HepG2 (cell line): ENCODE results near the gene HTR1D. TPM values are rescaled to one million over a fixed set of nuclear protein-coding genes. Genes with fewer than 3 reads are reported as not detected.

Experiments
- EHMT2 ChIP-seq: fragments of 200-600 bp; sonication (generic); IDR thresholded peaks from 2 replicates; pipeline ENCODE4 v1.7.0; 2017; ENCODE audit warnings: antibody characterized with exemption, low read depth, low read length, borderline replicate concordance
- POLR2AphosphoS5 ChIP-seq: IDR thresholded peaks from 2 replicates; pipeline ENCODE4 v1.6.1; 2012; ENCODE audit warnings: low read depth, low read length
- SRSF9 ChIP-seq: fragments of 200-400 bp; formaldehyde crosslinking; IDR thresholded peaks from 2 replicates; pipeline ENCODE4 v1.6.1; 2018; ENCODE audit warnings: borderline replicate concordance, mild to moderate bottlenecking, low read depth, low read length; ENCODE audit not compliant: insufficient read depth, poor library complexity, severe bottlenecking
- ZNF318 ChIP-seq: sonication (generic); formaldehyde crosslinking; IDR thresholded peaks from 2 replicates; pipeline ENCODE4 v1.4.0; 2020; ENCODE audit warnings: mild to moderate bottlenecking, missing genetic modification reagents
- ZNF460 ChIP-seq: sonication (generic); formaldehyde crosslinking; IDR thresholded peaks from 2 replicates; pipeline ENCODE4 v1.5.1; 2020; ENCODE audit warnings: missing genetic modification reagents, mild to moderate bottlenecking, borderline replicate concordance
- ZNF549 ChIP-seq: sonication (generic); formaldehyde crosslinking; IDR thresholded peaks from 2 replicates; pipeline ENCODE4 v1.5.0; 2020; ENCODE audit warnings: missing genetic modification reagents
- ZNF556 ChIP-seq: sonication (generic); formaldehyde crosslinking; IDR thresholded peaks from 2 replicates; pipeline ENCODE4 v1.4.0; 2020; ENCODE audit warnings: mild to moderate bottlenecking, missing genetic modification reagents, borderline replicate concordance
- ZXDC ChIP-seq: sonication (generic); formaldehyde crosslinking; IDR thresholded peaks from 2 replicates; pipeline ENCODE4 v1.5.0; 2020; ENCODE audit warnings: mild to moderate bottlenecking, missing genetic modification reagents
- polyA plus RNA-seq, 8 experiments: library from polyadenylated mRNA; depleted of rRNA in 3 of 8; stranded (reverse) in 7 of 8; unstranded in 1 of 8; fragments of >200 nt; fragmentation: Illumina TruSeq in 4 of 8; extraction: Trizol in 4 of 8; gene quantifications; 2 replicates each; pipeline versions ENCODE4 v1.2.1 to v1.2.3, GENCODE V29; 2011 to 2016; ENCODE audit warnings: low read depth in 4 of 8, missing spikeins in 1 of 8, mixed read lengths in 1 of 8; ENCODE audit not compliant: insufficient read depth in 1 of 8
- total RNA-seq, 5 experiments: library from RNA; depleted of rRNA; stranded (reverse); fragments of >200 nt; fragmentation: Illumina TruSeq; extraction: Trizol; gene quantifications; 2 replicates each; pipeline ENCODE4 v1.2.3, GENCODE V29; 2016; ENCODE audit warnings: low read depth in 1 of 5
- TF ChIP-seq, protein P1 (sequence below): sonication (generic); formaldehyde crosslinking; IDR thresholded peaks from 2 replicates; pipeline ENCODE4 v1.5.1; 2020; ENCODE audit warnings: missing genetic modification reagents, mild to moderate bottlenecking, borderline replicate concordance
- TF ChIP-seq, protein P2 (sequence below): IDR thresholded peaks from 2 replicates; pipeline ENCODE4 v1.6.1; 2016; ENCODE audit warnings: missing genetic modification reagents, missing compliant biosample characterization
- TF ChIP-seq, protein P3 (sequence below): sonication (generic); formaldehyde crosslinking; IDR thresholded peaks from 2 replicates; pipeline ENCODE4 v1.5.1; 2020; ENCODE audit warnings: mild to moderate bottlenecking, missing genetic modification reagents, moderate library complexity

The HTR1D gene
- total and polyA plus RNA-seq, 2 of the 13 experiments (the other 11 are each of a cell fraction or from before 2014, with no cell fraction given) = 0.04 to 0.07 TPM

GRCh38 chr1:23149114-23149513 is 68.2 kb downstream of the HTR1D start (continued):
- TF ChIP-seq ZNF318 (no peak), ZNF549 (CRISPR knock-in tag) (no peak), ZNF460 (CRISPR knock-in tag) (no peak), SRSF9 (no peak), POLR2AphosphoS5 (peak; percentile 52), ZNF556 (no peak), EHMT2 (no peak), ZXDC (CRISPR knock-in tag) (no peak)
- TF ChIP-seq, protein P1, sequence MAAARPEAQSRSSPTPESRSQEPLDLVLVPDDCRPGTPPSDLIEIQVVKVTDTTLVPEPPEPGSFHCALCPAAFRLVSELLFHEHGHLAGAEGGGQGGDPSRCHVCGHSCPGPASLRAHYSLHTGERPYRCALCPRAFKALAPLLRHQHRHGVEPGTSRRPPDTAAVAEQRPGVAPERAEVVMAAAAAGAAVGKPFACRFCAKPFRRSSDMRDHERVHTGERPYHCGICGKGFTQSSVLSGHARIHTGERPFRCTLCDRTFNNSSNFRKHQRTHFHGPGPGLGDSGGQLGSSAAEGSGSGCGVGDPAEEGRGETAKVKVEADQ (CRISPR knock-in tag) = no peak
- TF ChIP-seq, protein P2, sequence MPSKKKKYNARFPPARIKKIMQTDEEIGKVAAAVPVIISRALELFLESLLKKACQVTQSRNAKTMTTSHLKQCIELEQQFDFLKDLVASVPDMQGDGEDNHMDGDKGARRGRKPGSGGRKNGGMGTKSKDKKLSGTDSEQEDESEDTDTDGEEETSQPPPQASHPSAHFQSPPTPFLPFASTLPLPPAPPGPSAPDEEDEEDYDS (CRISPR knock-in tag) = peak; percentile 70
- TF ChIP-seq, protein P3, sequence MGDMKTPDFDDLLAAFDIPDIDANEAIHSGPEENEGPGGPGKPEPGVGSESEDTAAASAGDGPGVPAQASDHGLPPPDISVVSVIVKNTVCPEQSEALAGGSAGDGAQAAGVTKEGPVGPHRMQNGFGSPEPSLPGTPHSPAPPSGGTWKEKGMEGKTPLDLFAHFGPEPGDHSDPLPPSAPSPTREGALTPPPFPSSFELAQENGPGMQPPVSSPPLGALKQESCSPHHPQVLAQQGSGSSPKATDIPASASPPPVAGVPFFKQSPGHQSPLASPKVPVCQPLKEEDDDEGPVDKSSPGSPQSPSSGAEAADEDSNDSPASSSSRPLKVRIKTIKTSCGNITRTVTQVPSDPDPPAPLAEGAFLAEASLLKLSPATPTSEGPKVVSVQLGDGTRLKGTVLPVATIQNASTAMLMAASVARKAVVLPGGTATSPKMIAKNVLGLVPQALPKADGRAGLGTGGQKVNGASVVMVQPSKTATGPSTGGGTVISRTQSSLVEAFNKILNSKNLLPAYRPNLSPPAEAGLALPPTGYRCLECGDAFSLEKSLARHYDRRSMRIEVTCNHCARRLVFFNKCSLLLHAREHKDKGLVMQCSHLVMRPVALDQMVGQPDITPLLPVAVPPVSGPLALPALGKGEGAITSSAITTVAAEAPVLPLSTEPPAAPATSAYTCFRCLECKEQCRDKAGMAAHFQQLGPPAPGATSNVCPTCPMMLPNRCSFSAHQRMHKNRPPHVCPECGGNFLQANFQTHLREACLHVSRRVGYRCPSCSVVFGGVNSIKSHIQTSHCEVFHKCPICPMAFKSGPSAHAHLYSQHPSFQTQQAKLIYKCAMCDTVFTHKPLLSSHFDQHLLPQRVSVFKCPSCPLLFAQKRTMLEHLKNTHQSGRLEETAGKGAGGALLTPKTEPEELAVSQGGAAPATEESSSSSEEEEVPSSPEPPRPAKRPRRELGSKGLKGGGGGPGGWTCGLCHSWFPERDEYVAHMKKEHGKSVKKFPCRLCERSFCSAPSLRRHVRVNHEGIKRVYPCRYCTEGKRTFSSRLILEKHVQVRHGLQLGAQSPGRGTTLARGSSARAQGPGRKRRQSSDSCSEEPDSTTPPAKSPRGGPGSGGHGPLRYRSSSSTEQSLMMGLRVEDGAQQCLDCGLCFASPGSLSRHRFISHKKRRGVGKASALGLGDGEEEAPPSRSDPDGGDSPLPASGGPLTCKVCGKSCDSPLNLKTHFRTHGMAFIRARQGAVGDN (CRISPR knock-in tag) = no peak
